ENCODE results near the gene RNF157. TPM values are rescaled to one million over a fixed set of nuclear protein-coding genes. Genes with fewer than 3 reads are reported as not detected.

RNF157 gene
- polyA plus RNA-seq, 1 experiment = 1.6 TPM

DNA sequence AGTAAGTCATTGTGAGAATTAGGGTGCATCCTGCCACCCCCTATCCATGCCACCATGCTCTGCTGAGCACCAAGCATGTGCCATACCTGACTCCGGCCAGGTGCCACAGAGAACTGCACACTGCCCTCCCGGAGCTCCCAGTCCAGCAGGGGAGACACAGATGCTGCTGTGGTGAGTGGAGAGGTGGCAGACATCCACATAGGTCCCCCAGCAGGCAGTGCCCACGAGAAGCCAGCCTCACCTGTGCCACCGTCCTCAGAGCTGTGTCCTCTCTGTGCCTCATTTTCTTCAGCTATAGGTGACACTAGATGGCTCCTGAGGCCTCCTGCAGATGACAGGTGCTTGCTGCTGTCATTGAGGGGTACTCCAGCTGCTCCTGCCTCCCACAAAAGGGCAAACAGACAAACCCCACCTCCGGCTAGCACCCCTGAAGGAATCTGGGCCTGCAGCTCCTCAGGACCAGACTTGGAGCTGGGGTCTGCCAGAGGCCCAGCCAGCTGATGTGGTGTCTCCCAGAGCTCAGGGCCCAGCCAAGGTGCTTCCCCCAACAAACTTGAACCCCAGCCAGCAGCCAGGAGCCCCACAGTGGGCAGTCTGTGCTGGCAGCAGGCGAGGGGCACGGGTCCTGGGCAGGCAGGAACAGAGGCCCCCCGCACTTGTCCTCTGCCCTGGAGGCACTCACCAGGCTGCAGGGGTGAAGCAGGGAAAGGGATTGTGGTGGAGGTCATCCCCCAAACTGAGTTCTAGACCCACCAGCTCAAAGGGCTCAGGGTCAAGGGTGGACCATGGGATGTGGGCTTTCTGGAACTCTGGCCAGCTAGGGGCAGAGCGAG is 116.3 kb downstream of the RNF157 start:
- ChIA-PET CTCF (interaction anchor here (0.7 to 7.5 kb wide), 4 partner anchors 9 to 156 kb away, joined by 3 to 92 read pairs (median 6); no protein-coding TSS in a partner anchor), POLR2A (interaction anchor here (0.7 to 0.8 kb wide), 3 partner anchors 139 to 270 kb away, joined by 5 to 10 read pairs (median 10); no protein-coding TSS in a partner anchor)
- Histone ChIP-seq H3K9me3 (ENCODE audit: control insufficient read depth, insufficient read depth, low read length) (no peaks in the 10 kb centered on the region), H3K27ac (ENCODE audit: low read depth, low read length) (no peak overlapping the region), H3K4me3 (ENCODE audit: low read depth, low read length) (no peak overlapping the region), H3K27me3 (ENCODE audit: control insufficient read depth, insufficient read depth, low read length) (peaks cover 11% of the 10 kb centered on the region)
- no peak for DNase-seq (ENCODE audit: low read depth, low spot score)
- TF ChIP-seq CTCF (IDR thresholded peaks at IDR 0.05; ENCODE audit: low read depth, low read length) = no peak

GRCh38 chr17:76123191-76123499 is 117.1 kb downstream of the RNF157 start:
- no peaks in the 10 kb centered on the region for H3K9me3 ChIP-seq (ENCODE audit: control insufficient read depth, insufficient read depth, low read length)
- TF ChIP-seq CTCF (IDR thresholded peaks at IDR 0.05; ENCODE audit: low read depth, low read length) = no peak
- no peak overlapping the region for H3K4me3 ChIP-seq (ENCODE audit: low read depth, low read length)
- ChIA-PET CTCF (interaction anchor here (0.5 to 7.5 kb wide), 6 partner anchors 10 to 175 kb away, joined by 3 to 92 read pairs (median 4); no protein-coding TSS in a partner anchor), POLR2A (interaction anchor here (0.7 to 0.8 kb wide), 3 partner anchors 140 to 269 kb away, joined by 5 to 10 read pairs (median 10); no protein-coding TSS in a partner anchor)
- H3K27me3 ChIP-seq (ENCODE audit: control insufficient read depth, insufficient read depth, low read length) = peaks cover 8% of the 10 kb centered on the region
- H3K27ac ChIP-seq (ENCODE audit: low read depth, low read length) = no peak overlapping the region
- no peak for DNase-seq (ENCODE audit: low read depth, low spot score)

- ChIA-PET CTCF (interaction anchor here (0.5 to 7.5 kb wide), 7 partner anchors 28 to 340 kb away, joined by 3 to 92 read pairs (median 4); no protein-coding TSS in a partner anchor), POLR2A (interaction anchor here (0.7 to 0.8 kb wide), 2 partner anchors 157 to 269 kb away, joined by 5 to 10 read pairs; no protein-coding TSS in a partner anchor)
- Histone ChIP-seq H3K4me3 (ENCODE audit: low read depth, low read length) (no peak overlapping the region), H3K27ac (ENCODE audit: low read depth, low read length) (no peak overlapping the region), H3K9me3 (ENCODE audit: control insufficient read depth, insufficient read depth, low read length) (no peaks in the 10 kb centered on the region), H3K27me3 (ENCODE audit: control insufficient read depth, insufficient read depth, low read length) (peaks cover 8% of the 10 kb centered on the region)
- no peak for DNase-seq (ENCODE audit: low read depth, low spot score)
- no peak for TF ChIP-seq CTCF (IDR thresholded peaks at IDR 0.05; ENCODE audit: low read depth, low read length)
These were observed 117.7 kb downstream of the RNF157 start for GRCh38 chr17:76122431-76123190.

GRCh38 chr17:76121932-76122430 is 118.3 kb downstream of the RNF157 start:
- no peaks in the 10 kb centered on the region for H3K9me3 ChIP-seq (ENCODE audit: control insufficient read depth, insufficient read depth, low read length)
- H3K4me3 ChIP-seq (ENCODE audit: low read depth, low read length) = no peak overlapping the region
- H3K27me3 ChIP-seq (ENCODE audit: control insufficient read depth, insufficient read depth, low read length) = peaks cover 5% of the 10 kb centered on the region
- DNase-seq (ENCODE audit: low read depth, low spot score) = no peak
- ChIA-PET POLR2A (interaction anchor here (1.0 kb wide), 1 partner anchor 157 kb away, joined by 3 read pairs; no protein-coding TSS in a partner anchor), CTCF (interaction anchor here (0.6 to 7.5 kb wide), 16 partner anchors 10 to 339 kb away, joined by 3 to 92 read pairs (median 3); partner anchors contain the start of gene GALR2)
- H3K27ac ChIP-seq (ENCODE audit: low read depth, low read length) = no peak overlapping the region
- no peak for TF ChIP-seq CTCF (IDR thresholded peaks at IDR 0.05; ENCODE audit: low read depth, low read length)
